Suppressor macrophage treated with lipopolysaccharide for 1 hour (primary cell): ENCODE results near the gene RRBP1.

ENCODE experiments used
- DNase-seq, 3 donors: peaks; one replicate each; pipeline ENCODE4 v3.0.0-alpha.2; 2020 to 2022

Gene RRBP1

DNA sequence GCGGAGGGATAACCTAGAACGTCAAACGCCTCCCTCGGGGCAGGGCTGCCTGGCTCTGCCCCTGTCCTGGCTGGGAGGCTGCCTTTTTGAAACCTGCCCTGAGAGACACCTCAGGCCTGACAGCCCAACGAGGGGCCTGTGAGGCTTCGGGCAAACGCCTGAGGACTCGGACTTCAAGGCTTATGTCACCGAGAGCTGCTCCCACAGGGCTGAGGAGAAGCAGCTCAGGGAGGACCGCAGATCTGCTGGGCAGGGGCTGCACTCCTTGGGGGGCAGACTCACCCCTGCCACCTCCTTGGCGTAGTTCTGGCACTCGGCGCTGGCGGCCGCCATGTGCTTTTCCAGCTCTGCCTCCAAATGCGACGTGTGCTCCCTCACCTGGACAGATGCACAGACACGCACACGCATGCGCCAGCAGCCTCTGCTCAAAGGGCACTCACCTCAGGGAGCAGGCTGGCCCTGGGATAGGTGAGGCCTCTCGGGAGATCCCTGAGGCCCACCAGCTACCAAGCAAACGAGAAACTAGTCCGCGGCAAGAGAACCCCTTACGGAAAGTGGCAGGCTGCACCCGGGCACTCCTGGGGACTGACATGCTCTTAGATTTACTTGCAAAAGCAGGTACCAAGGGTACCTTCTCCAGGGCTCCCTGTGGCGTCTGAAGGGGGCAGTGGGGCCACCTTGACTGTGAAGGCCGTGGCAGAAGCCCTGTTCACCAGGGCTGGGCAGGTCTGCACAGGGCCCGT, 62.5 kb downstream of the RRBP1 start:
- no peak for DNase-seq

DNA sequence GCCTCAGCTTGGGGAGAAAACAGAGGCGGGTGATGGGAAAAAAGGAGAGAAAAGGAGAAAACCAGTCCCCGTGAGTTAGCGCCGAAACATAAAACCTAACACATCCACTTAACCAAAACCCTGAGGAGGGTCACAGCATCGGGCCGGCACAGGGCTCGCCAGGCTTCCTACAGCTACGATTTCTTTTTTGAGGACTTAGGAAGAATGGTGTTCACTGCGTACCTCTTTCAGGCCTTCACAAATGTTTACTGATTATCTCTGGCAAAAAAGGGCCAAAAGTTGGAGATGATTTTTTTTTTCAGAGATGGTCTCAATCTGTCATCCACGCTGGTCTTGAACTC, 63.4 kb downstream of the RRBP1 start:
- no peak for DNase-seq

- no peak for DNase-seq
Observed at GRCh38 chr20:17617868-17618672, 64.0 kb downstream of the RRBP1 start.

DNA sequence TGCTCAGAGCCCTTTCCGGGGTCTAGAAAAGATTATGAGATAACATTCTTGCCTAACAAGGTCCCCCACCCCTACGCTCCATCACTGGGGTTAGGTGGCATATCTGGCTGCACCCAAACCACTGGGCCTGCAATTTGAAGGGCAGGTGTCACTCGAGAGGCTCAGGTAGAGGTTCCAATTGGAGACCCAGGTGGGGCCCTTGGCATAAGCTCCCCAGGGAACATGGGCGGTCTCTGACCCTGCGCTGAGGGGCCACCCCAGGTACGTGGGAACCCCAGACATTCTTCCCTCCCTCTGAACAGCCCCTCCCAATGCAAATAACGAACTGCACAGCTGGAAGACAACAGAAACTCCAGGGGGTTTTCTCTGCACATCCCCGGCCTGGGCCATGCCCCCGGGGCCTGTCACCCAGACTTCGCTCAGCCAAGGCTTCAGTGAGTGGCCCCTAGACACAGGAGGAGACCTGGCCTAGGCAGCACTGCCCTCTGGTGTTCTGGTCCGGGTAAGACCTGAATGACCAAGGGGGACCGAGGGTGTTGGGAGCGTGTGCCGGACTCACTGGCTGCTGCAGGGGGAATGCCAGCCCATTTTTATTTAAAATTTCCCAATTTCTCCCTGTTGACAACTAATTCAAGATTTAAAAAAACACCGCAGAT, 64.7 kb downstream of the RRBP1 start:
- DNase-seq: peak; percentile 36 to 67 (median 41)

DNA sequence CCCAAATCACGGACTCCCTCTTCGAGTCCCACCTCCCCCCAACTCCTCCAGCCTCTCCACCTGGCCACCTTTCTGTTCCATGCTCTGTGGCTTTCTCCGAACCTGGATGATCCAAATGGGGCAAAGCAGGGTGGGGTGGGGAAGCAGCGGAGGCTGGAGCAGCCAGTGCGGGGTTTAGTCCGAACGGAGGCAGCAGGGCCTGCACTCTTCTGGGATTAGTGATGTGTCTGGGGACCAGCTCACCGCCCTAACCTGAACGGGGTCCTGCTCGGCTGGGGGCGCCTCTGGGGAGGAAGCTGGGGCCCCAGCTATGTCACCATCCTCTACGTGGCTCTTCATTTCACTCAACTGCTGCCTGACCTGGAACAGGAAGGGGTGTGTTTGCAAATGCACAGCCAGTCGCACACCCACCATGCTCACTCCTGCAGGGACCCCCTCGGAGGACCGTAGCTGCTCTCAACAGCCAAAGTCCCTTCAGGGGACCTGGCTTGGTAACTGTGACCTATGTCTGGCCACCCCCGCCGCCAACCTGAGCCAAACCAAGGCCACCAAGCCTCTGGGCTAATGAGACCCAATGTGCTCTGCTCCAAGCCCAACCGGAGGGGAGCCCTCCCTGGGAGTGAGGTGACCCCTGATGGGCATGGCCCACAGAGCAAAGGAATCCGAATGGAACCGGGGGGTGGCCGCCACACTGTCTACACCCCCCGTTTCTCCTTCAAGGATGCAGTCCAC, 65.4 kb downstream of the RRBP1 start:
- no peak for DNase-seq

DNA sequence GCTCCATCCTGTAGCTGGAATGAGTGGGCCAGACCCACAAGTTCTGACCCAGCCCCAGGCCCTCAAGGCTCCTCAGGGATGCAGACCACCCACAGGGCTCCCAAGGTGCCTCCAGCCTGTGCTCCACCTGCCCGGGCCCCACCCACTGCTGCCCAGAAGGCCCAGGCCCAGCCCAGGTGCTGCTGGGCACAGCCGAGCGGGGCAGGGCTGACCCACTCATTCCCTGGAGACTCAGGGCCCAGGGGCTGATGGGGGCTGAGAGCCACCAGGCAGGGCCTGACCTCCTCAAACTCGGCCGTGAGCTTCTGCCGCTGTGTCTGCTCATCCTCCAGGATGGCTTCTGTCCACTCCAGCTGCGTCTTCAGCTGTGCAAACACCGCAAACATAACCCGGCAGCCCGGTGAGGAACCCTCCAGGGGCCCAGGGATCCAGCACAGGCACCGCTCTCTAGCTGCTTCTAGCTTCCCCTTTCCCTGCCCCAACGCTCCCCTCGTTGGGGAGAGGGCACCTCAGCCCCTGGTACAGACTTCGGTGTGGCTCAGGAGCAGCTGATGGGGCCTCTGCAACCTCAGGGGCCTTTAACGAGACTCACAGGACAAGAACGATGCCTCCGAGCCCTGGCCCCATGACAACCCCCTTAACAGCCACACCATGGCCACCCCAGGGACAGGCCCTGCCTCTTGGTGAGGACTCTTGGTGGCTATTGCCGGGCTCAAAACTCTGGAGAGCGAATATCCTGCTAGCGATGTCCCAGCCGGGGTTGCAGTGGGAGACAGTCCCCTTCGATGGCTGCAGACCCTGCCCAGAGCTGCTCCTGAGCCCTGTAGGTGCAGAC, 66.2 kb downstream of the RRBP1 start:
- no peak for DNase-seq

- peak in 1 of 3 donors; percentile 33 for DNase-seq
Observed at GRCh38 chr20:17614812-17615644, 67.0 kb downstream of the RRBP1 start.

GRCh38 chr20:17614176-17614811, 67.7 kb downstream of the RRBP1 start:
- no peak for DNase-seq

- DNase-seq: no peak
Observed at GRCh38 chr20:17613328-17614175, 68.5 kb downstream of the RRBP1 start.

- DNase-seq: no peak
Observed at GRCh38 chr20:17612992-17613327, 69.1 kb downstream of the RRBP1 start.

DNA sequence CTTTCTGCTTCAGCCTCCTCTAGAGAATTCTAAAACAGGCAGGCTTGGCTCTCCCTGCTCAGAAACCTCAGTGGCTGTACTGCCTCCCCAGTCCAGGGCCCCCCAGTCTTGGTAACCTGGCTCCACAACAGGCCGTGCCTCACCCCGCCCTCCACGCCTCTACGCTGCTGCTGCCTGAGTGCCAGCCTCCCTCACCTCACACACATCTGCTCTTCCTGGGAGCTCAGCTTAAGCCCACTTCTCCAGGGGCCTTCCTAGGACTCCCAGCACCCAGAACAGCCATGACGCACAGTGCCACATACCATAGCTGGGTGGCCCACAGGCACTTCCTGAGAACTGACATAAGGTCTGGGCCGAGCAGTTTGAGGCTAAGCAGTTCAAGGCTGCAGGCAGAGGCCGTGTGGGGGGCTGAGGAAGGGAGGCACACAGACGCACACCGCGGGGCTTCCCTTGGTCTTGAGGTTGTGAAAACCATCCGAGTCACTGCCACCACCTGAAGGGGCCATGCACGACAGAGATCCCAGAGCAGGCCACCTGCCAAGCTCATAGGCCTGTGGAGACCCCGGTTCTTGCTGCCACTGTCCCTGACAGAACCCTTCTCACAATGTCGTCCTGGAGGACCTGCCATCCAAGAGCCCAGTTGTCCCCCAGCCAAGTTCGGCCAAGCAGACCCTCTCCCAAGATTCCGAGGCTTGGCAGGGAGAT, 69.6 kb downstream of the RRBP1 start:
- DNase-seq: no peak

DNA sequence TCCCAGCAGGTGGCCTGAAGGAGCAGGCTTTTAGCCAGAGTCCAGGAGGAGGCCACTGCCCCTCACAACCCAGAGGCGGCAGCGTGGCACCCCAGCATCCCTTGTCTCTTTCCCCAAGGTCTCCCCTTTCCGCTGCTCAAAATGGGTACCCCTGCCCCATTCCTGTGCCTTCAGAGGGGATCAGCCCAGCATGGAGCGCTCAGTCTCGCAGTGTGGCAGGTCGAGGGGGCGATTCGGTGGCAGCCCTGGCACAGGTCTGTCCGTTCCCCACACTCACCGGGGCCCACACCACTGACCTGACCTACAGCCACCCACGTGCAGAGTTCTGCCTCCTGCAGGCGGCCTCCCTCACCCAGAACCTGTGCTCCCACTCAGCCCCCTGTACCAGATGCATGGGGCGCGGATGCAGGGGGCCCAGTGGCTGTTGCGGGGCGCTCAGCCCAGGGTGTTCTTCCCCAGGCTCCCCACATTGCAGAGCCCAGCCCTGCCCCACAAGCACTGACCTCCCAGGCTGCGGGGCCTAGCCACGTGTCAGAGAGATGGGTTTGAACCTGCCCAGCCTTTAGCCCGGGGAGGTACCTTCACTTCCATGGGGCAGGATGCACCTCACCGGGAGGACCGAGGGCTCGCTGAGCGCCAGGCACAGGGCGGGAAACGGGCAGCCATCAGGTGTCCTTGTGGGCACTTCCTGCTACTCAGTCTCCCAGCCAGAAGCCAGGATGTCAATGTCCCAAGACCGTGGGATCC, 70.3 kb downstream of the RRBP1 start:
- DNase-seq: no peak

GRCh38 chr20:17611290-17611539, 70.8 kb downstream of the RRBP1 start:
- no peak for DNase-seq

- no peak for DNase-seq
Observed at GRCh38 chr20:17610566-17611289, 71.3 kb downstream of the RRBP1 start.

DNA sequence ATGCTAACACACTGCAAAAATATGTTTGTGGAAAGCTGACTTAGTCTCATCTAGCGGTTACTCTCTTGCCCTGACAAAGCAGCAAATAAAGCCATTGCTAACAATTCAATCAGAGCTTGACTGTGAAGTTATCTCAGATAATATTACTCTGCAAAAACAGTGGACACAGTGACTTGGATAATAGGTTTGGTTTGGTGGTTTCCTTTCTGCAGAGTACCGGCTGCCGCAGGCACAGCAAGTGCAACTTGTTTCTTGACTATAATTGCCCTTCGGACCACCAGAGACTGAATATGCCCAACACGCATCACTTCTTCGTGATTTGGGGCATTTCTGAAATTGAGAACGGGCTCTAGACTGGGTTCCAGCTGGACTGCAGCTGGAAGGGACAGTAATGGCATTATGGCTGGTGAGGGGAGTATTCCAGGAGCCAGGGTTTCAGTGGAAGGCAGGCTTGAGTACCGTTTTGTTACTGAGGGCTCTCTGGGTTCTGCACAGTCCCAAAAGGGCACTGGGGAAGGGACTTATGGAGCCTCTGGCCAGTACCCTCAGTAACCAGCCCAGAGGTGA, 72.1 kb downstream of the RRBP1 start:
- no peak for DNase-seq

- DNase-seq: no peak
Observed at GRCh38 chr20:17608701-17609497, 73.1 kb downstream of the RRBP1 start.

DNA sequence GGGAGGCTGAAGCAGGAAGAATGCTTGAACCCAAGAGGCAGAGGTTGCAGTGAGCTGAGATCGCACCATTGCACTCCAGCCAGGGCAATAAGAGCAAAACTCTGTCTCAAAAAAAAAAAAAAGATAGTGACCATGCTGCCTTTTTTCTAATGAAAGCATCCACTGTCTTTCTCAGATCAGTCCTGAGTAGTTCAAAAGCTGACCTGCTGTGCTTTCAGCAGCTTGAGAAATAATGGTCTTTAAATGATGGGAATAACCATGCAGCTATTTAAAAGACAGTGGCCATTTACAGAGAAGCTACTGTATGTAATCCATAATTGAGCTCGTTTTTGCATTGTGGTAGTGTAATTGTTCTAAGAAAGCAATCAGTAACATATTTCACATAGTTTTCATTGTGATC, 76.0 kb downstream of the RRBP1 start:
- no peak for DNase-seq
